ENCODE results near the gene TRAPPC6A. TPM values are rescaled to one million over a fixed set of nuclear protein-coding genes. Genes with fewer than 3 reads are reported as not detected.

The TRAPPC6A gene
- total and polyA plus RNA-seq, 2 of the 4 experiments (the other 2 are of a cell fraction): 4.1 to 13.4 TPM

GRCh38 chr19:45113628-45114027 lies 64.4 kb downstream of the TRAPPC6A start:
- Histone ChIP-seq H3K4me2 (ENCODE audit: low read depth, low read length) (no peak overlapping the region), H2BK20ac (ENCODE audit: low read depth, low read length) (no peak overlapping the region), H2AK9ac (replicated peaks; ENCODE audit: low read depth, low read length, poor library complexity) (no peak overlapping the region), H3K4me3 (ENCODE audit: insufficient read depth, low read depth, low read length) (no peak overlapping the region), H4K20me1 (ENCODE audit: insufficient read depth, low read length) (peaks cover 96% of the 10 kb centered on the region), H2BK120ac (ENCODE audit: low read depth, low read length) (no peak overlapping the region), H3K27me3 (ENCODE audit: control insufficient read depth, insufficient read depth, low read length) (no peaks in the 10 kb centered on the region), H3K27ac (ENCODE audit: insufficient read depth, low read length) (no peak overlapping the region), H4K5ac (ENCODE audit: low read depth, low read length) (no peak overlapping the region), H3K18ac (ENCODE audit: low read depth, low read length) (no peak overlapping the region), H3K23ac (ENCODE audit: low read depth, low read length) (no peak overlapping the region), H4K91ac (ENCODE audit: insufficient read depth, low read depth, low read length) (no peak overlapping the region), H2BK5ac (ENCODE audit: low read depth, low read length, poor library complexity, severe bottlenecking) (no peak overlapping the region), H3K56ac (ENCODE audit: extremely low read depth, insufficient read depth, low read length) (no peak overlapping the region), H3K9ac (ENCODE audit: low read depth, low read length) (no peak overlapping the region), H3K79me1 (ENCODE audit: low read depth in 1 of 2, low read length in 2 of 2) (peaks cover 45 to 97% of the 10 kb centered on the region in 2 experiments; a peak in 3 of 4 replicates), H3K4me1 (ENCODE audit: control insufficient read depth, insufficient read depth, low read length) (peaks cover 5% of the 10 kb centered on the region; the same call in 1 of the 2 replicates), H2AFZ (replicated peaks; ENCODE audit: low read length, poor library complexity) (no peak overlapping the region), H2AK5ac (ENCODE audit: low read depth, low read length) (no peak overlapping the region), H4K8ac (ENCODE audit: low read depth in 2 of 2, low read length in 2 of 2) (no peak overlapping the region), H3K9me1 (ENCODE audit: insufficient read depth, low read length) (peaks cover 39% of the 10 kb centered on the region), H3K14ac (replicated peaks; ENCODE audit: low read depth, low read length) (no peak overlapping the region), H3K9me3 (ENCODE audit: control insufficient read depth, insufficient read depth, low read length) (no peaks in the 10 kb centered on the region), H2BK15ac (ENCODE audit: low read depth, low read length) (no peak overlapping the region), H3K36me3 (ENCODE audit: control insufficient read depth, insufficient read depth, low read length) (peaks cover 6% of the 10 kb centered on the region), H3K4ac (ENCODE audit: low read depth, low read length) (no peak overlapping the region)
- POLR2A ChIA-PET (ENCODE audit: unreplicated experiment): no interaction called here
- intact Hi-C loops (cut with micrococcal nuclease): no loop called here
- CTCF ChIA-PET: interaction anchor here (0.5 kb wide), 1 partner anchor 372 kb away, joined by 6 read pairs; no protein-coding TSS in a partner anchor
- in situ Hi-C loops (cut with MboI; ENCODE audit: low sequenced_read_pairs): no loop called here
- TF ChIP-seq RAD21 (IDR thresholded peaks at IDR 0.05; ENCODE audit: low read length) (no peak), USF2 (IDR thresholded peaks at IDR 0.05; ENCODE audit: low read depth, low read length) (no peak), CTCF (conservative IDR thresholded peaks at IDR 0.05; ENCODE audit: low read depth, low read length) (no peak), FOS (IDR thresholded peaks at IDR 0.05; ENCODE audit: low read depth, low read length) (no peak), CHD1 (IDR thresholded peaks at IDR 0.05; ENCODE audit: low read depth, low read length) (no peak), RFX5 (IDR thresholded peaks at IDR 0.05; ENCODE audit: low read depth, low read length) (no peak), ELK1 (IDR thresholded peaks at IDR 0.05; ENCODE audit: borderline replicate concordance, low read depth, low read length) (no peak), MXI1 (IDR thresholded peaks at IDR 0.05; ENCODE audit: borderline replicate concordance, low read depth, low read length) (no peak)
- no TSS peak for BruUV-seq (replicated peaks)
- no peak for ATAC-seq (ENCODE audit: low read depth)
- DNase-seq: no peak
- dilution Hi-C loops (cut with HindIII; ENCODE audit: low sequenced_read_pairs, unreplicated experiment): no loop called here
- 89% methylated on average over 3 of the region's 9 CpGs; no CpG with 5 or more reads in 1 of the 2 experiments for WGBS, 2 experiments (ENCODE audit: extremely low coverage in 2 of 2, insufficient read length in 1 of 2)

Data from IMR-90 (cell line).